HEK293 (cell line): Measurements from ENCODE around the gene TTC1.

Experiments used
- CTCF ChIA-PET: fragments of 350-600 bp; formaldehyde crosslinking; extraction: SDS; loops from one replicate; lab custom pipeline; 2021; ENCODE audit warnings: antibody characterized with exemption; lab: Yijun Ruan, JAX
- POLR2A ChIA-PET: fragments of 300-600 bp; formaldehyde crosslinking; extraction: SDS; loops from one replicate; lab custom pipeline; 2020; ENCODE audit warnings: antibody characterized with exemption, inconsistent platforms; lab: Yijun Ruan, JAX
- H3K27ac ChIP-seq: fragments of 200-500 bp; sonication (Bioruptor generic); 2 replicates; pipeline ENCODE4 v1.5.1; 2014; ENCODE audit warnings: low read depth, low read length, control low read depth, inconsistent platforms; ENCODE audit errors: extremely low read depth
- H3K36me3 ChIP-seq, 2 experiments: fragments of 200-500 bp in 1 of 2; sonication (Bioruptor generic) in 1 of 2; 1 replicate in 1 of 2; 2 replicates in 1 of 2; pipeline ENCODE4 v1.5.1; 2014 to 2017; ENCODE audit warnings: inconsistent platforms in 2 of 2, low read length in 2 of 2; ENCODE audit not compliant: control insufficient read depth in 2 of 2, insufficient read depth in 1 of 2
- H3K4me1 ChIP-seq: fragments of 200-500 bp; sonication (Bioruptor generic); 2 replicates; pipeline ENCODE4 v1.5.1; 2014; ENCODE audit warnings: mild to moderate bottlenecking, low read length, inconsistent platforms; ENCODE audit not compliant: control insufficient read depth, insufficient read depth
- H3K4me3 ChIP-seq: 2 replicates; pipeline ENCODE4 v1.5.1; 2011; ENCODE audit warnings: low read depth, mild to moderate bottlenecking, control low read depth, low read length, moderate library complexity
- H3K9me3 ChIP-seq: fragments of 200-500 bp; sonication (Bioruptor generic); 2 replicates; pipeline ENCODE4 v1.5.1; 2014; ENCODE audit warnings: low read depth, low read length, inconsistent platforms; ENCODE audit not compliant: control insufficient read depth, insufficient read depth
- KLF9 ChIP-seq: fragments of 450-650 bp; formaldehyde crosslinking; IDR thresholded peaks from 2 replicates; pipeline ENCODE4 v1.5.1; 2016; ENCODE audit warnings: missing biosample characterization, missing genetic modification characterization, low read depth
- MZF1 ChIP-seq: fragments of 450-650 bp; formaldehyde crosslinking; IDR thresholded peaks from 2 replicates; pipeline ENCODE4 v1.5.1; 2017; ENCODE audit warnings: missing biosample characterization, missing genetic modification characterization, borderline replicate concordance
- YY2 ChIP-seq: fragments of 450-650 bp; formaldehyde crosslinking; IDR thresholded peaks from 2 replicates; pipeline ENCODE4 v1.5.1; 2016; ENCODE audit warnings: missing biosample characterization, missing genetic modification characterization
- ZBTB1 ChIP-seq: fragments of 450-650 bp; formaldehyde crosslinking; IDR thresholded peaks from 2 replicates; pipeline ENCODE4 v1.5.1; 2016; ENCODE audit warnings: missing biosample characterization, missing genetic modification characterization
- ZEB2 ChIP-seq: fragments of 450-650 bp; formaldehyde crosslinking; IDR thresholded peaks from 2 replicates; pipeline ENCODE4 v1.5.1; 2016; ENCODE audit warnings: missing biosample characterization, missing genetic modification characterization
- ZNF133 ChIP-seq: fragments of 450-650 bp; formaldehyde crosslinking; IDR thresholded peaks from 2 replicates; pipeline ENCODE4 v1.5.1; 2016; ENCODE audit warnings: missing biosample characterization, missing genetic modification characterization
- ZNF146 ChIP-seq: fragments of 450-650 bp; formaldehyde crosslinking; IDR thresholded peaks from 2 replicates; pipeline ENCODE4 v1.5.1; 2016; ENCODE audit warnings: missing biosample characterization, missing genetic modification characterization
- ZNF157 ChIP-seq: fragments of 450-650 bp; formaldehyde crosslinking; IDR thresholded peaks from 2 replicates; pipeline ENCODE4 v1.5.1; 2016; ENCODE audit warnings: missing biosample characterization, missing genetic modification characterization
- ZNF184 ChIP-seq: fragments of 450-650 bp; IDR thresholded peaks from 2 replicates; pipeline ENCODE4 v1.5.1; 2018; ENCODE audit warnings: missing biosample characterization, mild to moderate bottlenecking, missing genetic modification characterization
- ZNF274 ChIP-seq, 2 experiments: fragments of 200-500 bp in 1 of 2; fragments of 450-650 bp in 1 of 2; sonication (Bioruptor generic) in 1 of 2; formaldehyde crosslinking in 1 of 2; IDR thresholded peaks; 2 replicates each; pipeline versions ENCODE4 v1.5.1 to v1.6.1; 2014 to 2016; ENCODE audit warnings: borderline replicate concordance in 1 of 2, inconsistent platforms in 1 of 2, low read length in 1 of 2, missing biosample characterization in 1 of 2, missing genetic modification characterization in 1 of 2
- ZNF354C ChIP-seq: fragments of 450-650 bp; formaldehyde crosslinking; IDR thresholded peaks from 2 replicates; pipeline ENCODE4 v1.5.1; 2016; ENCODE audit warnings: missing biosample characterization, missing genetic modification characterization, low read depth, borderline replicate concordance
- ZNF548 ChIP-seq: fragments of 450-650 bp; formaldehyde crosslinking; IDR thresholded peaks from 2 replicates; pipeline ENCODE4 v1.5.1; 2016; ENCODE audit warnings: missing biosample characterization, missing genetic modification characterization
- ZNF623 ChIP-seq: fragments of 450-650 bp; formaldehyde crosslinking; IDR thresholded peaks from 2 replicates; pipeline ENCODE4 v1.5.1; 2016; ENCODE audit warnings: missing biosample characterization, missing genetic modification characterization
- ZNF670 ChIP-seq: fragments of 450-650 bp; formaldehyde crosslinking; IDR thresholded peaks from 2 replicates; pipeline ENCODE4 v1.5.1; 2016; ENCODE audit warnings: missing biosample characterization, missing genetic modification characterization, low read depth
- ZSCAN23 ChIP-seq: fragments of 450-650 bp; formaldehyde crosslinking; IDR thresholded peaks from 2 replicates; pipeline ENCODE4 v1.5.1; 2016; ENCODE audit warnings: missing biosample characterization, missing genetic modification characterization
- TF ChIP-seq, protein P1 (sequence below): fragments of 450-650 bp; formaldehyde crosslinking; IDR thresholded peaks from 2 replicates; pipeline ENCODE4 v1.5.1; 2016; ENCODE audit warnings: missing biosample characterization, missing genetic modification characterization, borderline replicate concordance
- TF ChIP-seq, protein P2 (sequence below): fragments of 450-650 bp; formaldehyde crosslinking; IDR thresholded peaks from 2 replicates; pipeline ENCODE4 v1.5.1; 2017; ENCODE audit warnings: missing biosample characterization, missing genetic modification characterization
- TF ChIP-seq, protein P3 (sequence below): fragments of 450-650 bp; formaldehyde crosslinking; IDR thresholded peaks from 2 replicates; pipeline ENCODE4 v1.5.1; 2016; ENCODE audit warnings: missing biosample characterization, missing genetic modification characterization
- TF ChIP-seq, protein P4 (sequence below): fragments of 450-650 bp; formaldehyde crosslinking; IDR thresholded peaks from 2 replicates; pipeline ENCODE4 v1.5.1; 2017; ENCODE audit warnings: missing biosample characterization, missing genetic modification characterization

TTC1 gene

GRCh38 chr5:160001457-160001856 is 7.5 kb upstream of the TTC1 start (continued):
- TF ChIP-seq, protein P1, sequence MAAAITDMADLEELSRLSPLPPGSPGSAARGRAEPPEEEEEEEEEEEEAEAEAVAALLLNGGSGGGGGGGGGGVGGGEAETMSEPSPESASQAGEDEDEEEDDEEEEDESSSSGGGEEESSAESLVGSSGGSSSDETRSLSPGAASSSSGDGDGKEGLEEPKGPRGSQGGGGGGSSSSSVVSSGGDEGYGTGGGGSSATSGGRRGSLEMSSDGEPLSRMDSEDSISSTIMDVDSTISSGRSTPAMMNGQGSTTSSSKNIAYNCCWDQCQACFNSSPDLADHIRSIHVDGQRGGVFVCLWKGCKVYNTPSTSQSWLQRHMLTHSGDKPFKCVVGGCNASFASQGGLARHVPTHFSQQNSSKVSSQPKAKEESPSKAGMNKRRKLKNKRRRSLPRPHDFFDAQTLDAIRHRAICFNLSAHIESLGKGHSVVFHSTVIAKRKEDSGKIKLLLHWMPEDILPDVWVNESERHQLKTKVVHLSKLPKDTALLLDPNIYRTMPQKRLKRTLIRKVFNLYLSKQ (tag by site-specific recombination), result no peak
- TF ChIP-seq ZNF133 (tag by site-specific recombination) (no peak), ZNF157 (tag by site-specific recombination) (no peak), ZNF274 (IDR thresholded peaks at IDR 0.05; ENCODE audit: low read length) (no peak), ZNF274 (tag by site-specific recombination; IDR thresholded peaks at IDR 0.05; ENCODE audit: borderline replicate concordance) (no peak), YY2 (tag by site-specific recombination) (no peak), ZNF354C (tag by site-specific recombination) (no peak), KLF9 (tag by site-specific recombination) (no peak)
- TF ChIP-seq, protein P2, sequence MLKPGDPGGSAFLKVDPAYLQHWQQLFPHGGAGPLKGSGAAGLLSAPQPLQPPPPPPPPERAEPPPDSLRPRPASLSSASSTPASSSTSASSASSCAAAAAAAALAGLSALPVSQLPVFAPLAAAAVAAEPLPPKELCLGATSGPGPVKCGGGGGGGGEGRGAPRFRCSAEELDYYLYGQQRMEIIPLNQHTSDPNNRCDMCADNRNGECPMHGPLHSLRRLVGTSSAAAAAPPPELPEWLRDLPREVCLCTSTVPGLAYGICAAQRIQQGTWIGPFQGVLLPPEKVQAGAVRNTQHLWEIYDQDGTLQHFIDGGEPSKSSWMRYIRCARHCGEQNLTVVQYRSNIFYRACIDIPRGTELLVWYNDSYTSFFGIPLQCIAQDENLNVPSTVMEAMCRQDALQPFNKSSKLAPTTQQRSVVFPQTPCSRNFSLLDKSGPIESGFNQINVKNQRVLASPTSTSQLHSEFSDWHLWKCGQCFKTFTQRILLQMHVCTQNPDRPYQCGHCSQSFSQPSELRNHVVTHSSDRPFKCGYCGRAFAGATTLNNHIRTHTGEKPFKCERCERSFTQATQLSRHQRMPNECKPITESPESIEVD (tag by site-specific recombination), result no peak

GRCh38 chr5:160007514-160007913 is 1.4 kb upstream of the TTC1 start:
- H3K4me3 ChIP-seq, result no peak overlapping the region
- H3K27ac ChIP-seq, result no peak overlapping the region
- ChIA-PET POLR2A (no interaction called here), CTCF (interaction anchor here (0.7 to 2.5 kb wide), 2 partner anchors 9 to 14 kb away, joined by 3 to 15 read pairs; no protein-coding TSS in a partner anchor)
- no peaks in the 10 kb centered on the region for H3K9me3 ChIP-seq
- H3K4me1 ChIP-seq, result peaks cover 11% of the 10 kb centered on the region
- peaks cover 18 to 23% of the 10 kb centered on the region in 2 experiments for H3K36me3 ChIP-seq
- TF ChIP-seq ZNF274 (IDR thresholded peaks at IDR 0.05; ENCODE audit: low read length), result no peak
- TF ChIP-seq ZNF274 (tag by site-specific recombination; IDR thresholded peaks at IDR 0.05; ENCODE audit: borderline replicate concordance), result no peak
- no peak for TF ChIP-seq ZNF670 (tag by site-specific recombination)
- TF ChIP-seq ZBTB1 (tag by site-specific recombination), result no peak
- TF ChIP-seq, protein P3, sequence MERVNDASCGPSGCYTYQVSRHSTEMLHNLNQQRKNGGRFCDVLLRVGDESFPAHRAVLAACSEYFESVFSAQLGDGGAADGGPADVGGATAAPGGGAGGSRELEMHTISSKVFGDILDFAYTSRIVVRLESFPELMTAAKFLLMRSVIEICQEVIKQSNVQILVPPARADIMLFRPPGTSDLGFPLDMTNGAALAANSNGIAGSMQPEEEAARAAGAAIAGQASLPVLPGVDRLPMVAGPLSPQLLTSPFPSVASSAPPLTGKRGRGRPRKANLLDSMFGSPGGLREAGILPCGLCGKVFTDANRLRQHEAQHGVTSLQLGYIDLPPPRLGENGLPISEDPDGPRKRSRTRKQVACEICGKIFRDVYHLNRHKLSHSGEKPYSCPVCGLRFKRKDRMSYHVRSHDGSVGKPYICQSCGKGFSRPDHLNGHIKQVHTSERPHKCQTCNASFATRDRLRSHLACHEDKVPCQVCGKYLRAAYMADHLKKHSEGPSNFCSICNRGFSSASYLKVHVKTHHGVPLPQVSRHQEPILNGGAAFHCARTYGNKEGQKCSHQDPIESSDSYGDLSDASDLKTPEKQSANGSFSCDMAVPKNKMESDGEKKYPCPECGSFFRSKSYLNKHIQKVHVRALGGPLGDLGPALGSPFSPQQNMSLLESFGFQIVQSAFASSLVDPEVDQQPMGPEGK (tag by site-specific recombination), result no peak
- no peak for TF ChIP-seq ZNF184 (tag by site-specific recombination)
- no peak for TF ChIP-seq MZF1 (tag by site-specific recombination)
- TF ChIP-seq ZNF548 (tag by site-specific recombination), result no peak
- no peak for TF ChIP-seq ZSCAN23 (tag by site-specific recombination)
- TF ChIP-seq ZNF146 (tag by site-specific recombination), result no peak
- TF ChIP-seq ZNF623 (tag by site-specific recombination), result no peak
- TF ChIP-seq, protein P4, sequence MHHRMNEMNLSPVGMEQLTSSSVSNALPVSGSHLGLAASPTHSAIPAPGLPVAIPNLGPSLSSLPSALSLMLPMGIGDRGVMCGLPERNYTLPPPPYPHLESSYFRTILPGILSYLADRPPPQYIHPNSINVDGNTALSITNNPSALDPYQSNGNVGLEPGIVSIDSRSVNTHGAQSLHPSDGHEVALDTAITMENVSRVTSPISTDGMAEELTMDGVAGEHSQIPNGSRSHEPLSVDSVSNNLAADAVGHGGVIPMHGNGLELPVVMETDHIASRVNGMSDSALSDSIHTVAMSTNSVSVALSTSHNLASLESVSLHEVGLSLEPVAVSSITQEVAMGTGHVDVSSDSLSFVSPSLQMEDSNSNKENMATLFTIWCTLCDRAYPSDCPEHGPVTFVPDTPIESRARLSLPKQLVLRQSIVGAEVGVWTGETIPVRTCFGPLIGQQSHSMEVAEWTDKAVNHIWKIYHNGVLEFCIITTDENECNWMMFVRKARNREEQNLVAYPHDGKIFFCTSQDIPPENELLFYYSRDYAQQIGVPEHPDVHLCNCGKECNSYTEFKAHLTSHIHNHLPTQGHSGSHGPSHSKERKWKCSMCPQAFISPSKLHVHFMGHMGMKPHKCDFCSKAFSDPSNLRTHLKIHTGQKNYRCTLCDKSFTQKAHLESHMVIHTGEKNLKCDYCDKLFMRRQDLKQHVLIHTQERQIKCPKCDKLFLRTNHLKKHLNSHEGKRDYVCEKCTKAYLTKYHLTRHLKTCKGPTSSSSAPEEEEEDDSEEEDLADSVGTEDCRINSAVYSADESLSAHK (tag by site-specific recombination), result no peak
- no peak for TF ChIP-seq ZEB2 (tag by site-specific recombination)
- TF ChIP-seq, all 188 proteins: peak for 0
